IPS DF 4.7 (cell line): ENCODE data around the gene CFAP410.

Source experiments
- DNase-seq: peaks from one replicate; pipeline ENCODE4 v3.0.0-alpha.2; 2013; ENCODE audit warnings: low spot score; ENCODE audit errors: extremely low read depth

The CFAP410 gene

GRCh38 chr21:44300262-44300959, 38.8 kb downstream of the CFAP410 start:
- no peak for DNase-seq

- no peak for DNase-seq
Observed at GRCh38 chr21:44299458-44300261, 39.5 kb downstream of the CFAP410 start, which contains the start of gene PFKL. Gene PFKL, plus strand, starts transcription at chr21:44300053. Its CDS starts 53 bp downstream, at chr21:44300106.

GRCh38 chr21:44299085-44299457, 40.1 kb downstream of the CFAP410 start:
- DNase-seq, result no peak

- no peak for DNase-seq
Observed at GRCh38 chr21:44298301-44298700, 40.9 kb downstream of the CFAP410 start.

GRCh38 chr21:44297525-44298290, 41.5 kb downstream of the CFAP410 start:
- no peak for DNase-seq

GRCh38 chr21:44296916-44297315, 42.3 kb downstream of the CFAP410 start:
- no peak for DNase-seq

GRCh38 chr21:44296103-44296519, 43.1 kb downstream of the CFAP410 start:
- no peak for DNase-seq

GRCh38 chr21:44295646-44296045, 43.5 kb downstream of the CFAP410 start:
- no peak for DNase-seq

- DNase-seq, result no peak
Observed at GRCh38 chr21:44295163-44295573, 44.0 kb downstream of the CFAP410 start.

GRCh38 chr21:44294391-44295162, 44.6 kb downstream of the CFAP410 start:
- DNase-seq, result no peak

GRCh38 chr21:44293551-44294231, 45.5 kb downstream of the CFAP410 start:
- no peak for DNase-seq

GRCh38 chr21:44292812-44293195, 46.4 kb downstream of the CFAP410 start:
- DNase-seq, result no peak

GRCh38 chr21:44291936-44292811, 47.0 kb downstream of the CFAP410 start:
- no peak for DNase-seq

- DNase-seq, result no peak
Observed at GRCh38 chr21:44291078-44291935, 47.9 kb downstream of the CFAP410 start.

GRCh38 chr21:44290327-44291077, 48.7 kb downstream of the CFAP410 start:
- no peak for DNase-seq

GRCh38 chr21:44289381-44290010, 49.7 kb downstream of the CFAP410 start:
- DNase-seq, result no peak
